Panc1 (cell line): Measurements from ENCODE around the gene AKT1. TPM values are rescaled to one million over a fixed set of nuclear protein-coding genes. Genes with fewer than 3 reads are reported as not detected.

Experiments
- ATAC-seq: fragments of 200-7000 bp; cut with Tn5 transposase; 2 replicates; pipeline ENCODE4 v1.9.1; 2020; ENCODE audit warnings: mild to moderate bottlenecking, moderate library complexity
- BruUV-seq: library from RNA; stranded (reverse); fragments of 400-500 nt; replicated peaks from 2 replicates; lab custom pipeline; 2021; lab: Mats Ljungman, UMichigan
- CTCF ChIA-PET: fragments of 300-600 bp; sonication (Branson Sonifier 250); formaldehyde crosslinking; loops from one replicate; lab custom pipeline; 2022; ENCODE audit warnings: antibody characterized with exemption; lab: Charles Lee
- POLR2A ChIA-PET: fragments of 300-600 bp; sonication (Branson Sonifier 250); formaldehyde crosslinking; loops from one replicate; lab custom pipeline; 2022; ENCODE audit warnings: antibody characterized with exemption; lab: Charles Lee
- DNase-seq: peaks from one replicate; pipeline ENCODE4 v3.0.0-alpha.2; 2010; ENCODE audit warnings: low read depth, low spot score
- H3K27ac ChIP-seq: 2 replicates; pipeline ENCODE4 v1.5.1; 2011; ENCODE audit warnings: mild to moderate bottlenecking, low read length, inconsistent platforms
- H3K27me3 ChIP-seq: fragments of 200-500 bp; sonication (Bioruptor generic); 2 replicates; pipeline ENCODE4 v1.6.0; 2014; ENCODE audit warnings: low read length, inconsistent platforms; ENCODE audit not compliant: control insufficient read depth, insufficient read depth
- H3K36me3 ChIP-seq: fragments of 200-500 bp; sonication (Bioruptor generic); 2 replicates; pipeline ENCODE4 v1.5.1; 2014; ENCODE audit warnings: inconsistent platforms, mild to moderate bottlenecking, low read length, moderate library complexity; ENCODE audit not compliant: control insufficient read depth, insufficient read depth
- H3K4me1 ChIP-seq: 2 replicates; pipeline ENCODE4 v1.5.1; 2011; ENCODE audit warnings: inconsistent platforms, mild to moderate bottlenecking, low read length, moderate library complexity; ENCODE audit not compliant: control insufficient read depth, insufficient read depth
- H3K4me3 ChIP-seq, 2 experiments: 2 replicates each; pipeline ENCODE4 v1.5.1; 2011 to 2012; ENCODE audit warnings: low read depth in 2 of 2, low read length in 2 of 2, mild to moderate bottlenecking in 2 of 2, inconsistent platforms in 1 of 2, moderate library complexity in 1 of 2
- H3K9me3 ChIP-seq: fragments of 200-500 bp; sonication (Bioruptor generic); 2 replicates; pipeline ENCODE4 v1.5.1; 2014; ENCODE audit warnings: low read depth, mild to moderate bottlenecking, inconsistent platforms, low read length, moderate library complexity; ENCODE audit not compliant: control insufficient read depth, insufficient read depth
- POLR2AphosphoS5 ChIP-seq: IDR thresholded peaks from 2 replicates; pipeline ENCODE4 v1.6.1; 2012; ENCODE audit warnings: mild to moderate bottlenecking, low read depth, low read length, moderate library complexity
- REST ChIP-seq, 2 experiments: IDR thresholded peaks; 2 replicates each; pipeline ENCODE4 v1.6.1; 2011 to 2012; ENCODE audit warnings: low read depth in 2 of 2, control low read depth in 1 of 2, low read length in 1 of 2, mild to moderate bottlenecking in 1 of 2, moderate library complexity in 1 of 2; ENCODE audit not compliant: insufficient read depth in 1 of 2
- SIN3A ChIP-seq: IDR thresholded peaks from 2 replicates; pipeline ENCODE4 v1.6.1; 2012; ENCODE audit warnings: low read depth, mild to moderate bottlenecking, low read length, moderate library complexity, borderline replicate concordance; ENCODE audit not compliant: insufficient read depth
- TCF7L2 ChIP-seq: IDR thresholded peaks from 2 replicates; pipeline ENCODE4 v1.6.1; 2011; ENCODE audit warnings: mild to moderate bottlenecking, low read depth, low read length, inconsistent platforms
- in situ Hi-C: cut with HindIII; loops from 2 replicates; pipeline ENCODE4 v1.10.0; 2016; ENCODE audit warnings: low sequenced_read_pairs, low pct_unique_long_range_greater_than_20kb
- intact Hi-C: fragments of 100-400 bp; cut with micrococcal nuclease; formaldehyde crosslinking; loops from one replicate; pipeline ENCODE4 v1.10.0; 2022; ENCODE audit not compliant: unreplicated experiment
- total RNA-seq: library from RNA; stranded (reverse); gene quantifications from one replicate; pipeline ENCODE4 v1.2.1, GENCODE V29; 2021; ENCODE audit not compliant: unreplicated experiment
- TF ChIP-seq, protein P1 (sequence below): fragments of 450-650 bp; IDR thresholded peaks from 2 replicates; pipeline ENCODE4 v1.5.1; 2017; ENCODE audit warnings: mild to moderate bottlenecking

Gene AKT1
- total RNA-seq, 1 experiment from 2014 or later: 175 TPM

GRCh38 chr14:104801520-104802393 is 6.2 kb upstream of the AKT1 start:
- intact Hi-C loops (no loop called here), in situ Hi-C loops (no loop called here)
- TF ChIP-seq POLR2AphosphoS5: no peak
- TF ChIP-seq REST (IDR thresholded peaks at IDR 0.05; ENCODE audit: insufficient read depth in 1 of 2, low read depth in 2 of 2, low read length in 1 of 2): no peak
- TF ChIP-seq SIN3A: no peak
- TF ChIP-seq, protein P1, sequence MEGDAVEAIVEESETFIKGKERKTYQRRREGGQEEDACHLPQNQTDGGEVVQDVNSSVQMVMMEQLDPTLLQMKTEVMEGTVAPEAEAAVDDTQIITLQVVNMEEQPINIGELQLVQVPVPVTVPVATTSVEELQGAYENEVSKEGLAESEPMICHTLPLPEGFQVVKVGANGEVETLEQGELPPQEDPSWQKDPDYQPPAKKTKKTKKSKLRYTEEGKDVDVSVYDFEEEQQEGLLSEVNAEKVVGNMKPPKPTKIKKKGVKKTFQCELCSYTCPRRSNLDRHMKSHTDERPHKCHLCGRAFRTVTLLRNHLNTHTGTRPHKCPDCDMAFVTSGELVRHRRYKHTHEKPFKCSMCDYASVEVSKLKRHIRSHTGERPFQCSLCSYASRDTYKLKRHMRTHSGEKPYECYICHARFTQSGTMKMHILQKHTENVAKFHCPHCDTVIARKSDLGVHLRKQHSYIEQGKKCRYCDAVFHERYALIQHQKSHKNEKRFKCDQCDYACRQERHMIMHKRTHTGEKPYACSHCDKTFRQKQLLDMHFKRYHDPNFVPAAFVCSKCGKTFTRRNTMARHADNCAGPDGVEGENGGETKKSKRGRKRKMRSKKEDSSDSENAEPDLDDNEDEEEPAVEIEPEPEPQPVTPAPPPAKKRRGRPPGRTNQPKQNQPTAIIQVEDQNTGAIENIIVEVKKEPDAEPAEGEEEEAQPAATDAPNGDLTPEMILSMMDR: no peak
- no peak for TF ChIP-seq TCF7L2
- POLR2A ChIA-PET: no interaction called here
- DNase-seq (no peak), ATAC-seq (no peak)
- CTCF ChIA-PET: interaction anchor here (0.5 to 1.2 kb wide), 2 partner anchors 24 to 93 kb away, joined by 3 to 4 read pairs; no protein-coding TSS in a partner anchor
- peak overlapping the region; percentile 63 for H3K27ac ChIP-seq
- no peaks in the 10 kb centered on the region for H3K27me3 ChIP-seq
- no TSS peak for BruUV-seq
- no peaks in the 10 kb centered on the region for H3K9me3 ChIP-seq
- peaks cover 73% of the 10 kb centered on the region for H3K4me1 ChIP-seq
- H3K4me3 ChIP-seq: peak overlapping the region; percentile 56 to 63
- H3K36me3 ChIP-seq: no peaks in the 10 kb centered on the region

- ATAC-seq: peak; percentile 19
- POLR2A ChIA-PET: interaction anchor here (0.6 kb wide), 2 partner anchors 49 to 109 kb away, joined by 3 to 18 read pairs; no protein-coding TSS in a partner anchor
- no peak for TF ChIP-seq SIN3A
- TF ChIP-seq TCF7L2: no peak
- TF ChIP-seq POLR2AphosphoS5: no peak
- no peak for TF ChIP-seq REST (IDR thresholded peaks at IDR 0.05; ENCODE audit: insufficient read depth in 1 of 2, low read depth in 2 of 2, low read length in 1 of 2)
- TF ChIP-seq, protein P1: no peak
- in situ Hi-C loops: no loop called here
- Histone ChIP-seq H3K4me3 (peak within 1 kb of the TSS; percentile 56 to 64), H3K4me1 (peaks cover 80% of the 10 kb centered on the region), H3K9me3 (no peaks in the 10 kb centered on the region), H3K27ac (peak within 1 kb of the TSS; percentile 84), H3K27me3 (no peaks in the 10 kb centered on the region), H3K36me3 (no peaks in the 10 kb centered on the region)
- DNase-seq: no peak
- BruUV-seq: no TSS peak
- intact Hi-C loops: no loop called here
- CTCF ChIA-PET: interaction anchor here (0.5 to 1.2 kb wide), 3 partner anchors 25 to 119 kb away, joined by 3 to 4 read pairs (median 4); no protein-coding TSS in a partner anchor
Measured at GRCh38 chr14:104800771-104801519, 5.4 kb upstream of the AKT1 start, which contains the start of gene ZBTB42. Gene ZBTB42, plus strand, starts transcription at chr14:104801101. Its CDS starts 97 bp downstream, at chr14:104801198.
